H9 (cell line): ENCODE results near the gene ACBD6. TPM values are rescaled to one million over a fixed set of nuclear protein-coding genes. Genes with fewer than 3 reads are reported as not detected.

Experiments used
- DNase-seq: peaks from one replicate; pipeline ENCODE4 v3.0.0-alpha.2; 2017
- H2AFZ ChIP-seq: one replicate; pipeline ENCODE4 v1.6.1; 2013; ENCODE audit warnings: mild to moderate bottlenecking, low read length, control low read depth, moderate library complexity
- H2AK5ac ChIP-seq: 2 replicates; pipeline ENCODE4 v1.6.1; 2013; ENCODE audit warnings: low read length, control low read depth, mixed read lengths; ENCODE audit not compliant: insufficient read length
- H2BK120ac ChIP-seq: one replicate; pipeline ENCODE4 v1.6.1; 2013; ENCODE audit warnings: low read depth, mild to moderate bottlenecking, low read length, control low read depth, inconsistent platforms; ENCODE audit not compliant: poor library complexity, severe bottlenecking
- H2BK12ac ChIP-seq: 2 replicates; pipeline ENCODE4 v1.6.1; 2013; ENCODE audit warnings: low read length, control low read depth, mixed read lengths, low read depth; ENCODE audit not compliant: insufficient read length
- H2BK15ac ChIP-seq: 2 replicates; pipeline ENCODE4 v1.6.1; 2013; ENCODE audit warnings: low read depth, low read length, control low read depth
- H2BK20ac ChIP-seq: one replicate; pipeline ENCODE4 v1.6.1; 2013; ENCODE audit warnings: low read depth, mild to moderate bottlenecking, low read length, control low read depth, inconsistent platforms; ENCODE audit not compliant: poor library complexity, severe bottlenecking
- H2BK5ac ChIP-seq: 2 replicates; pipeline ENCODE4 v1.6.1; 2013; ENCODE audit warnings: low read length, control low read depth, mixed read lengths; ENCODE audit not compliant: insufficient read length
- H3K14ac ChIP-seq: 2 replicates; pipeline ENCODE4 v1.6.1; 2013; ENCODE audit warnings: low read length, control low read depth; ENCODE audit not compliant: insufficient read depth
- H3K18ac ChIP-seq: 2 replicates; pipeline ENCODE4 v1.6.1; 2013; ENCODE audit warnings: low read depth, mild to moderate bottlenecking, mixed read lengths, low read length, control low read depth; ENCODE audit not compliant: insufficient read length
- H3K23ac ChIP-seq: 2 replicates; pipeline ENCODE4 v1.6.1; 2013; ENCODE audit warnings: low read length, control low read depth, mixed read lengths, low read depth; ENCODE audit not compliant: insufficient read length
- H3K23me2 ChIP-seq: 2 replicates; pipeline ENCODE4 v1.6.1; 2013; ENCODE audit warnings: low read depth, mild to moderate bottlenecking, mixed read lengths, low read length, control low read depth; ENCODE audit not compliant: insufficient read length, poor library complexity, severe bottlenecking
- H3K27ac ChIP-seq: 2 replicates; pipeline ENCODE4 v1.5.1; 2013; ENCODE audit warnings: low read length, control low read depth, mixed read lengths, low read depth; ENCODE audit not compliant: insufficient read length
- H3K27me3 ChIP-seq: 2 replicates; pipeline ENCODE4 v1.6.1; 2013; ENCODE audit warnings: low read length, control low read depth, inconsistent platforms; ENCODE audit not compliant: insufficient read depth
- H3K4ac ChIP-seq: 2 replicates; pipeline ENCODE4 v1.6.1; 2013; ENCODE audit warnings: low read depth, mild to moderate bottlenecking, control low read depth, inconsistent platforms, low read length, moderate library complexity
- H3K4me1 ChIP-seq: 2 replicates; pipeline ENCODE4 v1.6.1; 2013; ENCODE audit warnings: low read length, control low read depth, inconsistent platforms; ENCODE audit not compliant: insufficient read depth
- H3K4me2 ChIP-seq: 2 replicates; pipeline ENCODE4 v1.6.1; 2013; ENCODE audit warnings: low read length, control low read depth, mixed read lengths; ENCODE audit not compliant: insufficient read length, insufficient read depth
- H3K56ac ChIP-seq: 2 replicates; pipeline ENCODE4 v1.6.1; 2013; ENCODE audit warnings: low read depth, mild to moderate bottlenecking, mixed read lengths, low read length, control low read depth; ENCODE audit not compliant: insufficient read length
- H3K79me1 ChIP-seq: 2 replicates; pipeline ENCODE4 v1.6.1; 2013; ENCODE audit warnings: low read depth, mild to moderate bottlenecking, moderate library complexity, low read length, control low read depth, inconsistent platforms; ENCODE audit not compliant: insufficient read depth, poor library complexity, severe bottlenecking
- H3K79me2 ChIP-seq: 2 replicates; pipeline ENCODE4 v1.6.1; 2013; ENCODE audit warnings: low read length, control low read depth, inconsistent platforms; ENCODE audit not compliant: insufficient read depth
- H3K9ac ChIP-seq: 2 replicates; pipeline ENCODE4 v1.6.1; 2013; ENCODE audit warnings: low read length, control low read depth, mixed read lengths; ENCODE audit not compliant: insufficient read length; ENCODE audit errors: extremely low read depth
- H3K9me3 ChIP-seq: one replicate; pipeline ENCODE4 v1.6.1; 2013; ENCODE audit warnings: low read depth, low read length, inconsistent platforms; ENCODE audit not compliant: control insufficient read depth
- H3T11ph ChIP-seq: one replicate; pipeline ENCODE4 v1.6.1; 2013; ENCODE audit warnings: mild to moderate bottlenecking, low read length, control low read depth, inconsistent platforms
- H4K20me1 ChIP-seq: one replicate; pipeline ENCODE4 v1.6.1; 2013; ENCODE audit not compliant: control insufficient read depth, insufficient read length, insufficient read depth
- H4K5ac ChIP-seq: 2 replicates; pipeline ENCODE4 v1.6.1; 2013; ENCODE audit warnings: low read depth, mild to moderate bottlenecking, mixed read lengths, low read length, control low read depth; ENCODE audit not compliant: insufficient read length
- H4K8ac ChIP-seq: replicated peaks from 2 replicates; pipeline ENCODE4 v1.6.1; 2013; ENCODE audit warnings: low read length, control low read depth, mixed read lengths, low read depth; ENCODE audit not compliant: insufficient read length
- H4K91ac ChIP-seq: 2 replicates; pipeline ENCODE4 v1.6.1; 2013; ENCODE audit warnings: low read depth, mild to moderate bottlenecking, moderate library complexity, mixed read lengths, low read length, control low read depth; ENCODE audit not compliant: insufficient read length
- H3K27ac Mint-ChIP-seq, 3 experiments: 2 replicates in 2 of 3; 3 replicates in 1 of 3; pipeline ENCODE4 v1.8.0; 2020 to 2021; ENCODE audit warnings: mixed read lengths in 3 of 3, mild to moderate bottlenecking in 1 of 3, moderate library complexity in 1 of 3
- H3K27me3 Mint-ChIP-seq: 2 replicates; pipeline ENCODE4 v1.8.0; 2021; ENCODE audit warnings: low read depth, mild to moderate bottlenecking, moderate library complexity, mixed read lengths
- H3K36me3 Mint-ChIP-seq, 3 experiments: 2 replicates in 2 of 3; 3 replicates in 1 of 3; pipeline ENCODE4 v1.8.0; 2020 to 2021; ENCODE audit warnings: low read depth in 3 of 3, mixed read lengths in 3 of 3; ENCODE audit not compliant: insufficient read depth in 1 of 3
- H3K4me1 Mint-ChIP-seq, 2 experiments: 2 replicates each; pipeline ENCODE4 v1.8.0; 2020; ENCODE audit warnings: mixed read lengths in 2 of 2
- H3K4me3 Mint-ChIP-seq, 2 experiments: 2 replicates in 1 of 2; 3 replicates in 1 of 2; pipeline ENCODE4 v1.8.0; 2020 to 2021; ENCODE audit warnings: mild to moderate bottlenecking in 2 of 2, mixed read lengths in 2 of 2, moderate library complexity in 1 of 2
- H3K9me3 Mint-ChIP-seq, 2 experiments: 2 replicates in 1 of 2; 3 replicates in 1 of 2; pipeline ENCODE4 v1.8.0; 2020; ENCODE audit warnings: mild to moderate bottlenecking in 2 of 2, mixed read lengths in 2 of 2, moderate library complexity in 1 of 2
- CTCF ChIP-seq: fragments of 200-600 bp; sonication (generic); conservative IDR thresholded peaks from 3 replicates; pipeline ENCODE4 v1.8.0; 2021; ENCODE audit warnings: antibody characterized with exemption, mild to moderate bottlenecking
- WGBS: extraction: QIAGEN DNeasy Blood & Tissue Kit; methylation state at CpG from one replicate; pipeline ENCODE4 v1.1.7; 2013; ENCODE audit warnings: missing lambda C conversion rate, low lambda C conversion rate, mixed read lengths; ENCODE audit not compliant: insufficient read length; ENCODE audit errors: extremely low coverage; 5-methylcytosine and 5-hydroxymethylcytosine counted together
- total RNA-seq: library from RNA; stranded (reverse); gene quantifications from 2 replicates; pipeline ENCODE4 v1.2.1, GENCODE V29; 2021

ACBD6 gene
- total RNA-seq, 1 experiment from 2014 or later = 51.4 TPM

DNA sequence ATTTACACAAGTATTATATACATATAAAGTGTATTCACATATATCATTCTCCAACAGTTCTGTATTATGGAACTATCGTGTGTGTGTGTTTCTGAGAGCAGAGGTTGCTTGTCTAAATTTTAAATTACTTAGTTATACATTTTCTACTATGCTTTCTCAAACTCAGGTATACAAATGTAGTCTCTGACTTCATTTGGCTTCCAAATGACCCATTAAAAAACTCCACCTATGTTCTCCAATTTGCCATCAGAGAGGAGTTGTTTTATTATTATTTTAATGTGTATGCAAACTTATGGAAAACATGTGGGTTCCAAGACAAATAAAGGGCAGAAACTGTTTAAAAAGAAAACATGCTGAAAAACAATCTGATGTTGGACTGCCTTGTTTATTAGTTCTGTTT is 131.8 kb downstream of the ACBD6 start:
- H3K36me3 Mint-ChIP-seq = no peaks in the 10 kb centered on the region
- Histone ChIP-seq H3K4me2 (no peak overlapping the region), H3K79me2 (no peaks in the 10 kb centered on the region; the same call in 1 of the 2 replicates), H2AK5ac (no peak overlapping the region), H4K5ac (no peak overlapping the region), H4K8ac (no peak overlapping the region), H3K18ac (no peak overlapping the region), H3K27me3 (no peaks in the 10 kb centered on the region), H3K56ac (no peak overlapping the region), H4K20me1 (no peaks in the 10 kb centered on the region), H2BK5ac (no peak overlapping the region), H3K4ac (no peak overlapping the region), H3T11ph (no peak overlapping the region), H3K4me1 (no peaks in the 10 kb centered on the region), H4K91ac (no peak overlapping the region), H2BK12ac (no peak overlapping the region), H2BK20ac (no peak overlapping the region), H3K23me2 (no peaks in the 10 kb centered on the region), H2BK120ac (no peak overlapping the region), H2BK15ac (no peak overlapping the region), H3K14ac (no peak overlapping the region), H3K9ac (no peak overlapping the region), H2AFZ (no peak overlapping the region), H3K23ac (no peak overlapping the region), H3K79me1 (peaks cover 3% of the 10 kb centered on the region), H3K9me3 (no peaks in the 10 kb centered on the region), H3K27ac (no peak overlapping the region)
- no peaks in the 10 kb centered on the region; a peak in 1 of 5 replicates for H3K9me3 Mint-ChIP-seq
- no CpG with 5 or more reads among the region's 1 CpG for WGBS
- no peak for DNase-seq
- H3K4me3 Mint-ChIP-seq = no peak overlapping the region
- H3K27ac Mint-ChIP-seq = no peak overlapping the region
- TF ChIP-seq CTCF = no peak
- no peaks in the 10 kb centered on the region for H3K27me3 Mint-ChIP-seq
- peaks cover 10 to 20% of the 10 kb centered on the region in 2 experiments for H3K4me1 Mint-ChIP-seq
